Muscle layer of duodenum (tissue), 2 donors: ENCODE results near the gene PRKD1.

Experiments used
- H3K27ac ChIP-seq: one replicate; pipeline ENCODE4 v1.7.0; 2013; ENCODE audit warnings: mild to moderate bottlenecking, low read length
- H3K27me3 ChIP-seq: one replicate; pipeline ENCODE4 v1.7.0; 2013; ENCODE audit warnings: low read depth, mild to moderate bottlenecking, control low read depth, low read length
- H3K36me3 ChIP-seq, 2 donors: one replicate each; pipeline ENCODE4 v1.7.0; 2013; ENCODE audit warnings: low read length in 2 of 2, control low read depth in 1 of 2, mild to moderate bottlenecking in 1 of 2; ENCODE audit not compliant: insufficient read depth in 2 of 2, control insufficient read depth in 1 of 2
- H3K4me1 ChIP-seq, 2 donors: one replicate each; pipeline ENCODE4 v1.7.0; 2013; ENCODE audit warnings: low read length in 2 of 2, mild to moderate bottlenecking in 2 of 2, control low read depth in 1 of 2, moderate library complexity in 1 of 2; ENCODE audit not compliant: insufficient read depth in 2 of 2, control insufficient read depth in 1 of 2
- H3K4me3 ChIP-seq, 2 donors: one replicate each; pipeline ENCODE4 v1.7.0; 2013; ENCODE audit warnings: low read length in 2 of 2, low read depth in 1 of 2, mild to moderate bottlenecking in 1 of 2
- H3K9me3 ChIP-seq, 2 donors: one replicate each; pipeline ENCODE4 v1.7.0; 2013; ENCODE audit warnings: low read length in 2 of 2, control low read depth in 1 of 2, mild to moderate bottlenecking in 1 of 2; ENCODE audit not compliant: control insufficient read depth in 1 of 2
- donor health status: healthy.

Gene PRKD1

DNA sequence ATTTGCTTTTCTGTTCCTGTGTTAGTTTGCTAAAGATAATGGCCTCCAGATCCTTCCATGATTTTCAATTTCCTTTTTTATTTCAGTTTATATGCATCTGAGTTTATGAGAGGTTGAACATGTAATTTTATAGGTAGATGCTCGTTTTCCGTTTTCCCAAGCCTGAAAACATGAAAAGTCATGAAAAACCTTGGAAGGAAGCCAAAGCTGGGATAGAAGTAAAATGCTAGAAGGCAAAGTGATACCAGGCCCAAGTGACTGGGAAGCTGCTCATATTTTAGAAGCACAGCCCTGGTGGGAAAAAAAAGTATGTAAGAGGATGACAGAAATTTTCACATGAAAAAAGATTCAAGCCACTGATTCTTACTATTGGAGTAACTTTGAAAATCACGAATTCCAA lies 290.8 kb downstream of the PRKD1 start:
- H3K27ac ChIP-seq = no peak overlapping the region
- no peaks in the 10 kb centered on the region for H3K9me3 ChIP-seq
- no peaks in the 10 kb centered on the region for H3K36me3 ChIP-seq
- no peaks in the 10 kb centered on the region for H3K27me3 ChIP-seq
- peaks cover 0 to 13% of the 10 kb centered on the region in 2 donors for H3K4me1 ChIP-seq
- no peak overlapping the region for H3K4me3 ChIP-seq

GRCh38 chr14:29630566-29631160 lies 297.0 kb downstream of the PRKD1 start:
- H3K27me3 ChIP-seq = no peaks in the 10 kb centered on the region
- no peaks in the 10 kb centered on the region for H3K4me1 ChIP-seq
- no peak overlapping the region for H3K4me3 ChIP-seq
- H3K27ac ChIP-seq = no peak overlapping the region
- no peaks in the 10 kb centered on the region for H3K36me3 ChIP-seq
- H3K9me3 ChIP-seq = no peaks in the 10 kb centered on the region

DNA sequence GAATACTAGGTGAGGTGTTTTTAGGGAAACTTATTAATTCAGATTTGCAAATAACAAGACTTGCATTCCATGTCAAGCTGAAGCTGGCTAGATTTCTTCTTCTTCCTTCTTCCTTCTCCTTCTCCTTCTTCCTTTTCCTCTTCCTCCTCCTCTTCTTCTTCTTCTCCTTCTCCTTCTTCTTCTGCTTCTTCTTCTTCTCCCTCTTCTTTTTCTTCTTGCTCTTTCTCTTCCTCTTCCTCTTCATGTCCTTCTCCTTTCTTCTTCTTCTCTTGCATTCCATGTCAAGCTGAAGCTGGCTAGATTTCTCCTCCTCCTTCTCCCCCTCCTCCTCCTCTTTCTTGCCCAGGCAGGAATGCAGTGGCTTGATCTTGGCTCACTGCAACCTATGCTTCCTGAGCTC lies 297.8 kb downstream of the PRKD1 start:
- no peak overlapping the region for H3K27ac ChIP-seq
- no peaks in the 10 kb centered on the region for H3K9me3 ChIP-seq
- no peak overlapping the region for H3K4me3 ChIP-seq
- no peaks in the 10 kb centered on the region for H3K27me3 ChIP-seq
- H3K36me3 ChIP-seq = no peaks in the 10 kb centered on the region
- no peaks in the 10 kb centered on the region for H3K4me1 ChIP-seq

- Histone ChIP-seq H3K4me3 (no peak overlapping the region), H3K27me3 (no peaks in the 10 kb centered on the region), H3K9me3 (no peaks in the 10 kb centered on the region), H3K36me3 (no peaks in the 10 kb centered on the region), H3K4me1 (no peaks in the 10 kb centered on the region), H3K27ac (no peak overlapping the region)
These were observed 300.5 kb downstream of the PRKD1 start for GRCh38 chr14:29627137-29627536.

DNA sequence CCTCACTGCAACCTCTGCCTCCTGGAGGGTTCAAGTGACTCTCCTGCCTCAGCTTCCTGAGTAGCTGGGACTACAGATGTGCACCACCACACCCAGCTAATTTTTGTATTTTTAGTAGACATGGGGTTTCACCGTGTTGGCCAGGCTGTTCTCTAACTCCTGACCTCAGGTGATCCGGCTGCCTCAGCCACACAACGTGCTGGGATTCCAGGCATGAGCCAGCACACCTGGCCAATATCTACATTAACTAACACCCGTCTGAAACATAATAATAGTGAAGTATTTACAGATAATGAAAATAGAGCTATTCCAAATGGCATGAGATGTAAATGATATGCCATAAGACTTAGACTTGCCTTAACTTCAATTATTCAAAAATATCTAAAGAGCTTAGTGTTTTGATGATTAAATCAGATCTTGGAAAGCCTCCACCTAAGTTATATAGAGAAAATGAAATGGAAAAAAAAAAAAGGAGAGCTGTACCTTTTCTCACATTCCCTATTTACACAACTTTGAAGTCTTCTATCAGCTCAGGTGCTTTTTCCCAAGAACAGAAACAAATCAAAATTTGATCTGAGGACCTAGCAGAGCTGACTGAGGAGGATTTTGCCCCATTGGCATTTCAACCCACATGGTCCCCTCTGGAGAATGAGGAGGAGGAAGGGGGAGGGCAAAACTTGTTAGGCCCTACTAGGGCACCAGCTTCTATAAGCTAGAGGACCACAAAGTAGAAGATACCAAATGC lies 309.2 kb downstream of the PRKD1 start:
- Histone ChIP-seq H3K27ac (no peak overlapping the region), H3K9me3 (peaks cover 0 to 4% of the 10 kb centered on the region in 2 donors), H3K36me3 (peaks cover 0 to 5% of the 10 kb centered on the region in 2 donors), H3K27me3 (no peaks in the 10 kb centered on the region), H3K4me3 (no peak overlapping the region), H3K4me1 (no peaks in the 10 kb centered on the region)

GRCh38 chr14:29616922-29617321 lies 310.7 kb downstream of the PRKD1 start:
- Histone ChIP-seq H3K36me3 (peaks cover 0 to 5% of the 10 kb centered on the region in 2 donors), H3K4me1 (no peaks in the 10 kb centered on the region), H3K27me3 (no peaks in the 10 kb centered on the region), H3K27ac (no peak overlapping the region), H3K4me3 (no peak overlapping the region), H3K9me3 (peaks cover 0 to 4% of the 10 kb centered on the region in 2 donors)

GRCh38 chr14:29608861-29609260 lies 318.8 kb downstream of the PRKD1 start:
- no peak overlapping the region for H3K27ac ChIP-seq
- no peaks in the 10 kb centered on the region for H3K4me1 ChIP-seq
- no peaks in the 10 kb centered on the region for H3K9me3 ChIP-seq
- H3K36me3 ChIP-seq = no peaks in the 10 kb centered on the region
- H3K27me3 ChIP-seq = no peaks in the 10 kb centered on the region
- H3K4me3 ChIP-seq = no peak overlapping the region

GRCh38 chr14:29607169-29607568 lies 320.5 kb downstream of the PRKD1 start:
- Histone ChIP-seq H3K36me3 (no peaks in the 10 kb centered on the region), H3K27me3 (no peaks in the 10 kb centered on the region), H3K4me3 (no peak overlapping the region), H3K27ac (no peak overlapping the region), H3K9me3 (no peaks in the 10 kb centered on the region), H3K4me1 (no peaks in the 10 kb centered on the region)

GRCh38 chr14:29603696-29604095 lies 324.0 kb downstream of the PRKD1 start:
- Histone ChIP-seq H3K4me1 (peaks cover 0 to 5% of the 10 kb centered on the region in 2 donors), H3K27me3 (no peaks in the 10 kb centered on the region), H3K9me3 (no peaks in the 10 kb centered on the region), H3K4me3 (no peak overlapping the region), H3K36me3 (no peaks in the 10 kb centered on the region), H3K27ac (no peak overlapping the region)

DNA sequence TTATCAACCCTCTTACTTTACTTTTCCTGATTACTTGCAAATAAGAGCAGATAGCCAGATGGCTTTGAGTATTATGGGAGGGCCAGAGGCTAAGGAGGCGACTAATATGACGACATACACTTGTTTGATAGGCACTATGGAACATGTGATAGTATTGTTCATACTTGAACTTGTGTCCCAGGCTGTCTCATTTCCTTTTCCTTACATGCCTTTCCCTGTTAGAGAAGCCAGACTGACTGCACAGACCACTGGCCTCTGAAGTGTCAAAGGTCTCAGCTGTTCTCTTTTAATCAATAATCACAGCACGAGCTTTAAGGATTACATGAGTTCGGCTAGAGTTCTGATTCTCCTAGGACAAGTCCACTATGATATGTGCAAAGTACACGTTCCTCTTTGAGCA lies 326.0 kb downstream of the PRKD1 start:
- Histone ChIP-seq H3K27ac (no peak overlapping the region), H3K27me3 (no peaks in the 10 kb centered on the region), H3K36me3 (no peaks in the 10 kb centered on the region)

DNA sequence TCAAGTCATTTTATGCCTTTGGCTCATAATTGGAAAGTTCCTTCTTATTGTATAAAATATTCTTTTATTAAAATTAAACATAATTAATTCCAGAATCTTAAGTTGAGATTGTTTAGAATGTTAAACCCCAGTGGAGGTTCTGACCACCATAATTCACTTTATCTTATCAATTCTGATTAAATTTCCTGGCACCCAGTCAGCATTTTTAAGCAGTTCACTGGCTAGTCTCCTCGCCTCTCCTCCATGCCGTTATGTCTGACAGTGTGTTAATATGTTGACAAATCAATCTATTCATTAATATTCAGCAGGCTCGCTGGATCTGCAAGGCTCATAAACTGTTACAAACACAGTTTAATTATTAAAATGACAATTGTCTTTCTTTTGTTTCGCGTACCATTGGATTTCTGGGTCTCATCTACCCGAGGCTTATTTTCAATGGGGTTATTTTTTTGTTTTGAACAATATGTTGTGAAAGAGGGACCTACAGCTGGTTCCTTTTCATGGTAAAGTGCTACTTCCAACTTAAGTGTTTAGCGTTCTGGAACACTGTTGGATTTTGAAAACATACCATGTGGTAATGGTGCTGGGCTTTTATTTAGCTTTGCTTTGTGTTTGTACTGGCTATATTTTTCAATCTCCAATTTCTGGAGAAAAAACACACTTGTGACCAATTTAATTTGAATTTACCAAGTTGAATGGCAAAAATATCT lies 339.7 kb downstream of the PRKD1 start:
- Histone ChIP-seq H3K27ac (no peak overlapping the region), H3K9me3 (no peaks in the 10 kb centered on the region), H3K4me3 (no peak overlapping the region), H3K36me3 (no peaks in the 10 kb centered on the region), H3K4me1 (peaks cover 0 to 3% of the 10 kb centered on the region in 2 donors), H3K27me3 (no peaks in the 10 kb centered on the region)

More for the DNA sequence above, 326.0 kb downstream of the PRKD1 start:
- peaks cover 0 to 5% of the 10 kb centered on the region in 2 donors for H3K4me1 ChIP-seq
- H3K9me3 ChIP-seq = no peaks in the 10 kb centered on the region
- H3K4me3 ChIP-seq = no peak overlapping the region
